GM21360 (cell line): ENCODE results near the gene UTY.

ENCODE experiments used
- ATAC-seq: cut with Tn5 transposase; IDR thresholded peaks from one replicate; pipeline ENCODE4 v1.9.1; 2021; ENCODE audit warnings: mild to moderate bottlenecking, moderate library complexity; ENCODE audit not compliant: unreplicated experiment

Gene UTY

DNA sequence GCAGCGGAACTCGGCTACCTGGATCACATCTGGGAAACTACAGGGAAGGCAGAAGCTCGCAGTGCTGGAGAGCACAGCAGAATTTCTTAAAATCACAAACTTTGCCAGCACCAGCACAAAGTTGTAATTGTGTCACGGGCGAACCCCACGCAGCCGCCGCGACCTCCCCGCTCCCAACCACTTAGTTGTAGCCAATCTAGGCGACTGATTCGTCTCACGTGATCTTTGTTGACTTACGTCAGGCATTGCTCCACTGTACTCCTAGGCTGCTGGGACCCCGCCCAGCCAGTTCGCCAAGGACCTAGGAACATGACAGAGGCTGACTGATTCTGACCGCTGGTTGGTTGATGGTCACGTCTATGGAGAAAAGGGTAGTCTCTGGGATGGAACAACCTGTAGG, at the start of gene UTY:
Gene UTY, minus strand, starts transcription at position 206 of the 400 bp plus-strand sequence. CDS start 368 bp downstream, outside the sequence.
- no peak for ATAC-seq

DNA sequence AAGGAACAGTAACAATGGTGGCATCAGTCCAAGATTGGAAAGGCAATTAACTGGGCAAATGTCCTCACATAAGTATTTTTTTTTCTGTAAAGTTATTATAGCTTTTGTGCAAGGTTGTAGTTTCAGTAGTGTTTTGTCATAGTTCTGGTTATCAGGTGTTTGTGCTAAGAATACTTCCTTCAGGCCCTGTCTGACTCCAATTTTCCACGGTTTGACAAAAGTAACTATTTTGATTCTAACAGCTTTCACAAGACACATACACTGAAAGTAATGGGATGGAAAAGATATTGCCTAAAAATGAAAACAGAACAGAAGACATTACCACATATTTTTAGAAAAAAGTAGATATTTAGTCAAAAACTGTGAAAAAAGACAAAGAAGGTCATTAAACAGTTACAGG, 40.6 kb upstream of the UTY start:
- no peak for ATAC-seq

DNA sequence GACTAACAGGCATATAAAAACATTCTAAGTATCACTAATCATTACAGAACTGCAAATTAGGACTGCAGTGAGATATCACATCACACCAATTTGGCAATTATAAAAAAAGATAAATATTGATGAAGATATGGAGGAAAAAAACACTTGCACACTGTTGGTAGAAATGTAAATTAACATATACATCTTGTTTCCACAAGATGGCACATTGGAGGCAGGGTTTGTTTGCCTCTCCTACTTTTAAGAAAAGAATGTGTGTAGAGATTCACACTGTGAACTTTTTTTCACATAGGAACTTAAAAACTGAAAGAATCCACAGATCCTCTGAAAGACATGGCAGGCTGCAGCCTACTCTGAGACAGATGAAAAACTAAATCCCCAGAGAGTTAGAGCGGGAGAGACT, 21.4 kb upstream of the UTY start:
- ATAC-seq = no peak

DNA sequence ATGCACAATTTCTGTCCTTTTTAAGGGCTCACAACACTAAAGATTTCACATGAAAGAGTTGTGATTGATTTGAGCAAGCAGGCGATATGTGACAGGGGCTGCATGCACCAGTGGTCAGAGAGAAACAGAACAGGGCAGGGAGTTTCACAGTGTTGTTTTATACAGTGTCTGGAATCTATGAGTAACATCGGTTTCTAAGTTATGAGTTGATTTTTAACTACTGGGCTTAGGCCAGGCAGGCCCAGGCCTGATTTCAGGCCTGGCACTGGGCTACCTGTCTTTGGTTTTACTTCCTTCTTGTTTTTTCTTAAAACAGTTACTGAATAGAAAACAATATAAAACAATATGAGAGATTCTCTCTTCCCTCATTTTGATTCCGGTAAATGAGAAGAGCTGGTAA, 13.9 kb upstream of the UTY start:
- ATAC-seq = no peak

DNA sequence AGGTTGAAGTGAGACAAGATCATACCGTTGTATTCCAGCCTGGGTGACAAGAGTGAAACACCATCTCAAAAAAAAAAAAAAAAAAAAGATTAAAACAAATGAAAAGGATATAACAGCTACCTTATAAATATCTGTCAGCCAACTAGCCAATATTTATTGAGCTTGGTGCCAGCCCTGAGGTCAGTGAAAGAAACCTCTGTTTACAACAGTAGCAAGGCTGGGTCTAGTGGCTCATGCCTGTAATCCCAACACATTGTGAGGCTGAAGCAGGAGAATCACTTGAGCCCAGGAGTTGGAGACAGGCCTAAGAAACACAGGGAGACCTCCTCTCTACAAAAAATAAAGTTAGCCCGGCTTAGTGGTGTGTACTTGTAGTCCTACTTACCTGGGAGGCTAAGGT, 12.6 kb upstream of the UTY start:
- no peak for ATAC-seq

DNA sequence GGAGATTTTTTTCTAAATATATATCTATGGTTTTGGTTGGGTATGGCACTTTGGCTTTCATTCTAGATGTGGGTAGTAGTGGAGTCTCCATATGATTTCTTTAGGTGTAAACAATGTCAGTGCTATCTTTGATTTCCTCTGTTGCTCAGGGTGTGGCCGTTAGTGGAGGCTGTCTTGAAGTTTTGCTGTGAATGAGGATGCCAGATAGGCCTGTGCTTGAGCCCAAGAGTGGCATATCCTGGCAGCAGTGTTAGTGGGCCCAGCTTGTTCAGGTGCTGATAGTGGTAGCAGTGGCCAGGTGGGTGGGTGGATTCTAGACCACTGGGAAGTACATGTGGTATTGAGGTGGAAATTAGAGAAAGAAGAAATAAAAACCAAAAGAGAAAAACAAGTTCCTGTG, 8.9 kb upstream of the UTY start:
- ATAC-seq = no peak

DNA sequence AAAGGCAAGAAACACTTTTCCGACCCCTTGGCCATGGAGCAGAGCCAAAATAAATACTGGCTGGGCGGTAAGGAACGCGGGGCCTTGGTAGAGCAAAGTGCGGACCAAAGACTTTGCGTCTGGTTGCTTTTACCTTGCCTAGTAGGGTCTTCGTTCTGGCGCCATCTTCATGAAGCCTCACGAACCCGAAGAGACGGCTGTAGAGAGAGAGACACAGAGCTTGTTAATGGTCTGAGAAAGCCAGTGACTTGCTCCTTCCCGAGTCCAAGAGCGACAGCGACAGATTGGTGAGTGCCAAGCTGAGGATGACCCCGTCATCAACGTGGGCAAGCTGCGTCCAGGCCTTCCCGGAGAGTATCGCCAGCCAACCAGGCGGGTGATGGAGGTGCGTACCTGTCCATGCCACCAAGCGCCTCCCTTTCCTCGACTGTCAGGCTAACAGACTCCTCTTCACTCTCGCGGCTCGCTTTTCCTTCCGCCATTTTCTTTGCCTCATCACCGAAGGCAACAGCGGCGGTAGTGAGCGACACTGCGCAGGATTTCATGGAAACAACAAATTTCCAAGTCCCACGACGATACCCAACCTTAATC, 617 bp downstream of the UTY start:
- ATAC-seq = no peak

DNA sequence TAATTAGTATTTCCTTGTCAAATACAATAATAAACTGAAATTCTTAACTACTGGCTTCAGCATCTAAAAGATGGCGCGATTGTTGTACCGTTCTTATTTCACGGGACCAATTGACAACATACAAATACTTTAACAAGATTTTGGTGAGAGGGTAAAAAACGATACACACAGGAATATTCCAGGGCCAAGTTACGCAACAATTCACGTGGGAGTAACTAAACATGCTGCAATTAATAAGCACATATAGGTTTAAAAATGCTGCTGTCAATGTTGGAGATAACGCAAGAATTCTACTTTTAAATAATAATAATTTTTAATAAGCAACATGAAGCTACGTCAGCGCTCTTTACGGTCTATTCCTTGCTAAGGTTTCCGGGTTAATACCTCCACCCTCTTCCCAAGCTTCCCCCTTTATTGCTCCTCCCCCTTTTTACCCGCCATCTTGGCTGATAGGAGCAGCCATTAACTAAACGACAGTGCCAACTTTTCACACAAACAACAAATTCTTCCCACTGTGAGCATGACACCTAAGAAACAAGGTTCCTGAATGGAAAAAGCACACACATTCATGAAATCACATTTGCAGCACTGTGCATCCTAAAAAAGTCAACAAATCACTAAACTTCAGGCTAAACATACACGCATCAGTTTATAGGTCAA, 1.6 kb downstream of the UTY start:
- ATAC-seq = no peak

DNA sequence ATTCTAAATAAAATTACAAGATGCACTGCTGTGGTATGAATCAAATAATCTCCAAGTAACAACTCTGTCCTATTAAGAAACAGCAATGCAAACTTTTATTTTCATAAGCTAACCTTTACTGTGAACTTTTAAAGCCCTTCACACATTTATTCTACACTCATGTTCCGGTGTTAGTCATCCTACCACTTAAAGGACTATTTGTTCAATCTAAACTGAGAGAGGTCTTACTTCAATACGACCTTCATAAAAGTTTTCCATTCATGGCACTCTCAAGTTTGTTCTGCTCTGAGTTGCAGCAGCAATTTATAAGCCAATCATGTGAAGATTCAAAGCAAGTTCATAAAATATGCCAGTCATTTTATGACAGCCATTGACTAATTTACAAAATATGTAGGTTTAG, 4.8 kb downstream of the UTY start:
- no peak for ATAC-seq

DNA sequence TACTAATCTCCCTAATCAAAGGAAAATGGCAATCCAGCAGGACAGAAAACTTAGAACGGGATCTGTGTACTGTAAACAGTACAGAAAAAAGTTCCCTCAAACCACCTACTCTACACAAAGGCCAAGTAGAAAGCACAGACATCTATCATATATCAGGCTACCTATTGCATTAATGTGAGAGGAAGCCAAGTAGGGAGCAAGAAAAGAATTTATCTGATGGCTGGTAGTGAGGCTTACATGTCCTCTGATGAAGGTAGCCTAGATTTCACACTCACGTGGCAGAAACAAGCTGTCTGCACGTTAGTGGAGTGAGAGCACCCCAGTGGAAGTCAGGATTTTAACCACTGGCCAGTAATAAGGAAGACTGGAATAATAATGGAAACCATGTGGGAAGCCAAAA, 28.3 kb downstream of the UTY start:
- ATAC-seq = no peak

DNA sequence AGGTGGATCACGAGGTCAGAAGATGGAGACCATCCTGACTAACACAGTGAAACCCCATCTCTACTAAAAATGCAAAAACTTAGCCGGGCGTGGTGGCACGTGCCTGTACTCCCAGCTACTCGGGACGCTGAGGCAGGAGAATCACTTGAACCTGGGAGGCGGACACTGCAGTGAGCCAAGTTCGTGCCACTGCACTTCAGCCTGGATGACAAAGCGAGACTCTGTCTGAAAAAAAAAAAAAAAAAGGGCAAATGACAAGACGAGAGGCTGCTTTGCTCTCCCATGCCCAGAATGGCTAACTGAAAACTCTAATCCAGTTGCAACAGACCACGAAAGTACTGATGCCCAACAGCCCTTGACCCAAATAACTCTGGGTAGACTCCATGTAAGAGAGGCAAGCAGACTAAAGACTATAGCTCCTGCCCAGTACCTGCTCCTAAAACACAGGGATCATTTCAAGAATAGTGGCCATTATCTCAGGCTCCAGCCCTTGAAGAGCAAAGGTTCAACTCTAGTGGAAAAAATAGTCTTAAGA, 29.2 kb downstream of the UTY start:
- ATAC-seq = no peak

DNA sequence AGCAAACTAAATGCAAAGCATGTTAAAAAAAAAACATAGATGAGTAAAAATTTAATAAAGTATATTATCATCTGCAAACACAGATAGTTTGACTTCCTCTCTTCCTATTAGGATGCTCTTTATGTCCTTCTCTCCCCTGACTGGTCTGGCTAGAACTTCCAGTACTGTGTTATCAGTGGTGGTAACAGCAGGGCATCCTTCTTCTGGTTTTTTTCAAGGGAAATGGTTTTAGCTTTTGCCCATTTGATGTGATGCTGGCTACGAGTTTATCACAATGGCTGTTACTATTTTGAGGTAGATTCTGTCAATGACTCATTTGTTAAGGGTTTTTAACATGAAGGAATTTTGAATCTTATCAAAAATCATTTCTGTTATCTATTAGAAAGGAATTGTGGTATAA, 34.3 kb downstream of the UTY start:
- no peak for ATAC-seq

DNA sequence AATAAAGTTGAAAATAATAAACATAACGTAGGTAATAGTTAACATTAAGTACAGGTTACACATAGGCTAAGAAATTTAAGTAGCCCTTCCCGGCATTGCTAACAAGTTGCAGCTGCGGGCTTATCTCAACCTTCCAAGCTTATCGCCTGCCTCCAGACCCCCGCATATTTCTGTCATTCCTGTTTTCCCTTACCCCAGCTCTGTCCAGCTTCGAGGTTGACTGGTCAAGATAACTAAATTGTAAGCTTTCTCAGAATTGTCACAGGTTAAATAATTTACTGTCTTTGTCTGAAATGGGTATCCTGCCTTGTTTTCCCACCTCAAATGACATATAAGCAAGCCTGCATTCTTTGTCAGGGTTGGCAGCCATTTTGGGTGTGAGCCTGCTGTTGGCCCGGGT, 36.7 kb downstream of the UTY start:
- no peak for ATAC-seq

DNA sequence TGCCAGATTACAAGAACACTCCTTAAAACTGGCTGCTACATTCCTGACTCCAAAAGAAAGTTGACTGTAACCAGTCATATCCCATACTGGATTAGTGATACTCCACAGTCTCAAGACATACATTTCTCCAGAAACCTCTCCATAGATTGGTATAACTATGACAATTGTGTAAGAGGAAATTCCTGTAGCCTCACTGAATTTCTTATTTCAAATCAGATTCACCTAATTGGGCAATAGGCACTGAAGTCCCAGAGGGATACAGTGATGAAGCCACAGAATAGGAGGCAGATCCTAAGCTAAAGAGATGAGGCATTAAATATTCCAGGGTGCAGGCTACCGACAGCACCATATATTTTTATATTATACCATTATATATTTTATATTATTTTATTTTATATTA, 39.0 kb downstream of the UTY start:
- ATAC-seq = no peak

DNA sequence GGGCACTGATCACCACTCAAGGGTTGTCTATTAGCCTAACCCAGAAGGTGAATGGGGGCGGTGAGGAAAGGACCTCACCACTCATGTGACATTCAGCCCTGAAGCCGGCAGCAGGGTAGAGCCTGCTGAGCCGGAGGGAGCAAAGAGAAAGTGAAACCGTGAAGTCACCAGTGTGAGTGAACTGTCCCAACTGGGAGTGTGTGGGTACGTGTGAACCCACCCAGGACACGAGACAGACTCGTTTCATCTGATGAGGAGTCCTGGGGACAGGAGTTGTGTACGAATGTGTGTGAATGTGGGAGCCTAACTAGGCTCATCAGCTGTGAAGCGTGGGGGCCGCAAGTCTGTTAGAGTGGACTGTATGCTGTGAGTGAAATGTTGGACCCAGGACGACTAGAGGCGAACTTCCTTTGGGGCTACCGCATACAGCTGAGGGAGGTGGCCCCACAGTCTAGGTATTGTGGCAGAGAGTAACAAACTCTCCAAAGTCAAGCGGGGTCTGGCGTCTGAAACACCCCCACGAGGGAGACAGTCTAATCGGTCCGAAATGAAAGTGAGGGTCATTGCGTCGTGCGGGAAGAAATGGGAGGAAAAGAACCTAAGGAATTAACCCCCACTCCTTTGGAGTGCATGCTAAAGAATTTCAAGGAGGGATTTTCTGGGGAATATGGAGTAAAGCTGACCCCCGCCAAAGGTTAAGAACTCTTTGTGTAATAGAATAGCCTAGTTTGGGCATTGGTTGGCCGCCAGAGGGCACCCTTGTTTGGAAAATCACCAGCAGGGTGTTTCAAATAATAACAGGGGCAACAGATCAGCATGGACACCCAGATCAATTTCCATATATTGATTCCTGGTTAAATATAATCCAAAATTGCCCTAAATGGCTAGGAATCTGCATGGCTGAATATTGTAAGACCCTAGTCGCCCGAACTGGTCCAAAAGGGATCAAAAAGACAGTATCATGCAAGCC, 43.6 kb downstream of the UTY start:
- no peak for ATAC-seq

DNA sequence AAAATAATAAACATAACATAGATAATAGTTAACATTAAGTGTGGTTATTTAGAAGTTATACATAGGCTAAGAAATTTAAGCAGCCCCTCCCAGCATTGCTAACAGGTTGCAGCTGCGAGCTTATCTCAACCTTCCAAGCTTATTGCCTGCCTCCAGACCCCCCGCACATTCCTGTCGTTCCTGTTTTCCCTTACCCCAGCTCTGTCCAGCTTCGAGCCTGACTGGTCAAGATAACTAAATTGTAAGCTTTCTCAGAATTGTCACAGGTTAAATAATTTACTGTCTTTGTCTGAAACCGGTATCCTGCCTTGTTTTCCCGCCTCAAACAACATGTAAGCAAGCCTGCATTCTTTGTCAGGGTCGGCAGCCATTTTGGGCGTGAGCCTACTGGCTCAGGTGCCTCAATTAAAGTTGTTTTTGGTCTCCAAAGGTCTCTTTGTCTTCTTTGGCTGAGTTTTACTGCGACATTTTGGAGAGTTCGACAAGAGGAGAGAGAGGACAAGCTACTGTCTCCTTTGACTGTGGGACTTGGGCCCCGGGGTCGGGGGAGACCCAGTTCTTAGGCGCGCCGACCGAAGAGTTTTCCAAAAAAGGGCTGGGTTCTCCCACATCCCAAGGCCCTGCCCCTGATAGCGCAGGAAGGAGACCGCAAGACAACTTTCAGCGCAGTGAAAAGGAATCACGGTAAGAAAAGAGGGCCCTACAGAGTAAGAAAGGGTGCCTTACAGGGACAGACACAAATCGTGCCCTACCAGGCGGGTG, 44.4 kb downstream of the UTY start:
- no peak for ATAC-seq

DNA sequence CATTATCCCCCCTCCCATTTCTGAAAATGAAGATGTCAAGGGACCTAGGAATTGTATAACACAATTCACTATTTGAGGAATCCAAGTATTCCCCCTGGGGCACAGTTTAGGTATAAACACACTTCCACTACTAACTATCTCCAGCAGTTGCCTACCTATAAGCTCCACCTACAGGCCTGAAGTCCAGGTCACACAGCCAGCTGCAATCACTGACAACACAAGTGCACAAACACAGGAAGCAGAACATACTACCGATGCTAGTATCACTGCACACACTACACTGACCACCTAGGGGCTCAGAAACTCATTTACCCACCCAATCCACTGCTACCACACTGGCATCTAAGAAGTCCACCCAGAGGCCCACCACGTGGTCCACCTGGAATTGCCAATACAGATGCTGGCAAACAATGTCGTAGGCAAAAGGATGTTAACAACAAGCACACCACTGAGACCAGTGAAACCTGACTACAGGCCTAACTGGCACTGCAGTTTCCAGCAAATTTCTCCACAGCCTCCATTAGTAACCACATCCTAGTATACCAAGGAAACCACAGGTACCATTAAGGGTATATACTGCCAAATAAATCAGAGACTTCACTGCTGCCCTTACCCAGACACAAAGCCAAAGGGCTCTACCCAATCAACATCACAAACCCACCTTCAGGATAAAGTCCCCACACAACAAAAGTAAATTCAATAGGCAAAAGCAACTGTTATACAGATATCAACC, 47.4 kb downstream of the UTY start:
- no peak for ATAC-seq

DNA sequence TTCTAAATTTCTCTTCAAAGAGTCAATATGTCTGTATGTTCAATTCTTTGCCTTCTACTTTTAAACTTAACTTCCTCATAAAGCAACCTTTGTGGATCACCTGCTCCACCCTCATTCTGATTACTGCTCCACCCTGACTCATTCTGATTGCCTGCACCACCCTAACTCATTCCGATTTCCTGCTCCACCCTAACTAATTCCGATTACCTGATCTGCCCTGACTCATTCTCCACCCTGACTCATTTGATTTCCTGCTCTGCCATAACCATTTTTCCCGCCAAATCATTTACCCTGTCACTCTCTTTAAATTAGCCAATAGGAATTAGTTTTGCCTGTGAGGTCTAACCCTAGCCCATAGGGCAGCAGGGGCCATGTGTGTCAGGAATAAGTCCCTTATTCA, 50.3 kb downstream of the UTY start:
- ATAC-seq = no peak

DNA sequence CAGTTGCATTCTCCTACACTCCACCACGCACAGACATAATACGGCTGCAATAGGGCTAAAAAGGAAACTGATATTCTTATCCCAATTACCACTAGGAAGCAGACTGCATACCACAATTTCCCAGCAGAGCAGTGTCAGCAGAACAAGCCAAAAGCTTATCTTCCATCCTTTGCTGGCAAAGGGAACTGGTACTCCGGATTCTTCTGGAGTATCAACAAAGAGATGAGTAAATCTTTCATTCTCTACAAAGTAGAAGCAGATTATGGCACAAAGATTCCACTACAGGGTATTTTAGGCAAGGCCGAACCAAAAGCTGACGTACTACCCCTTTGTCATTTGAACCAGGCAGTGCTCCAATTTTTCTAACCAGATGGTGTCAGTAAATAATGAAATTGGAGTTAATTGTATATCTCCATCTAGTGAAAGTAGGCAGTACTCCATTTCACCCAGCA, 56.5 kb downstream of the UTY start:
- no peak for ATAC-seq
